ENCODE measurements around the gene CD38. TPM values are rescaled to one million over a fixed set of nuclear protein-coding genes. Genes with fewer than 3 reads are reported as not detected.

The CD38 gene
- total RNA-seq, 4 donors from 2014 or later, result 3.0 to 12.1 (median 6.7) TPM

GRCh38 chr4:15883610-15884243 lies 105.6 kb downstream of the CD38 start:
- WGBS, 2 donors, result 79 to 80% methylated on average over 4 of the region's 4 CpGs
- no peaks in the 10 kb centered on the region for H3K4me1 ChIP-seq
- H3K9me3 ChIP-seq, result no peaks in the 10 kb centered on the region
- TF ChIP-seq EP300 (IDR thresholded peaks at IDR 0.05) (no peak), POLR2A (IDR thresholded peaks at IDR 0.05) (no peak), CTCF (IDR thresholded peaks at IDR 0.05) (no peak)
- H3K4me3 ChIP-seq, result no peak overlapping the region
- no peak for DNase-seq (ENCODE audit: low spot score in 2 of 2)
- no peaks in the 10 kb centered on the region for H3K36me3 ChIP-seq
- H3K27ac ChIP-seq, result no peak overlapping the region
- no peaks in the 10 kb centered on the region for H3K27me3 ChIP-seq

- 37 to 42% methylated on average over 3 of the region's 3 CpGs for WGBS, 2 donors
- H3K27me3 ChIP-seq, result no peaks in the 10 kb centered on the region
- DNase-seq (ENCODE audit: low spot score in 2 of 2), result no peak
Measured at GRCh38 chr4:15884666-15885065, 106.5 kb downstream of the CD38 start.

GRCh38 chr4:15885422-15885821 lies 107.3 kb downstream of the CD38 start:
- H3K27me3 ChIP-seq, result no peaks in the 10 kb centered on the region
- no peak overlapping the region for H3K4me3 ChIP-seq
- no peak for DNase-seq (ENCODE audit: low spot score in 2 of 2)
- no peaks in the 10 kb centered on the region for H3K9me3 ChIP-seq
- H3K36me3 ChIP-seq, result no peaks in the 10 kb centered on the region
- 73 to 79% methylated on average over 7 of the region's 7 CpGs for WGBS, 2 donors
- H3K4me1 ChIP-seq, result no peaks in the 10 kb centered on the region
- no peak overlapping the region for H3K27ac ChIP-seq
- TF ChIP-seq EP300 (IDR thresholded peaks at IDR 0.05) (no peak), CTCF (IDR thresholded peaks at IDR 0.05) (no peak), POLR2A (IDR thresholded peaks at IDR 0.05) (no peak)

More at GRCh38 chr4:15884666-15885065, 106.5 kb downstream of the CD38 start:
- Histone ChIP-seq H3K9me3 (no peaks in the 10 kb centered on the region), H3K4me1 (no peaks in the 10 kb centered on the region), H3K4me3 (no peak overlapping the region), H3K27ac (no peak overlapping the region), H3K36me3 (no peaks in the 10 kb centered on the region)
- TF ChIP-seq POLR2A (IDR thresholded peaks at IDR 0.05), result no peak

GRCh38 chr4:15888515-15888914 lies 110.4 kb downstream of the CD38 start:
- no peaks in the 10 kb centered on the region for H3K36me3 ChIP-seq
- TF ChIP-seq EP300 (IDR thresholded peaks at IDR 0.05), result no peak
- no peak for TF ChIP-seq CTCF (IDR thresholded peaks at IDR 0.05)

GRCh38 chr4:15890246-15890829 lies 112.2 kb downstream of the CD38 start:
- WGBS, 2 donors, result 94 to 96% methylated on average over 4 of the region's 4 CpGs
- no peak overlapping the region for H3K27ac ChIP-seq
- no peaks in the 10 kb centered on the region for H3K9me3 ChIP-seq
- peaks cover 0 to 7% (median 0%) of the 10 kb centered on the region in 4 donors for H3K4me1 ChIP-seq
- no peak for DNase-seq (ENCODE audit: low spot score in 2 of 2)
- H3K4me3 ChIP-seq, result no peak overlapping the region
- TF ChIP-seq POLR2A (IDR thresholded peaks at IDR 0.05) (no peak), CTCF (IDR thresholded peaks at IDR 0.05) (no peak), EP300 (IDR thresholded peaks at IDR 0.05) (no peak)
- no peaks in the 10 kb centered on the region for H3K27me3 ChIP-seq
- no peaks in the 10 kb centered on the region for H3K36me3 ChIP-seq

More at GRCh38 chr4:15888515-15888914, 110.4 kb downstream of the CD38 start:
- Histone ChIP-seq H3K27ac (no peak overlapping the region), H3K4me3 (no peak overlapping the region), H3K27me3 (no peaks in the 10 kb centered on the region), H3K4me1 (peaks cover 0 to 7% (median 0%) of the 10 kb centered on the region in 4 donors), H3K9me3 (no peaks in the 10 kb centered on the region)
- no peak for DNase-seq (ENCODE audit: low spot score in 2 of 2)
- WGBS, 2 donors, result 87 to 88% methylated on average over 9 of the region's 9 CpGs

Data from tibial nerve (tissue), 4 donors.